OCI-LY7 (cell line): ENCODE results near the gene PDCD1LG2. TPM values are rescaled to one million over a fixed set of nuclear protein-coding genes. Genes with fewer than 3 reads are reported as not detected.

Experiments used
- BruUV-seq: library from RNA; stranded (reverse); fragments of 400-500 nt; replicated peaks from 2 replicates; lab custom pipeline; 2021; lab: Mats Ljungman, UMichigan
- CTCF ChIA-PET: fragments of 300-600 bp; sonication (Branson Sonifier 250); formaldehyde crosslinking; loops from one replicate; lab custom pipeline; 2022; ENCODE audit warnings: antibody characterized with exemption; ENCODE audit not compliant: unreplicated experiment; lab: Charles Lee
- POLR2A ChIA-PET: fragments of 300-600 bp; sonication (Branson Sonifier 250); formaldehyde crosslinking; loops from one replicate; lab custom pipeline; 2022; ENCODE audit warnings: antibody characterized with exemption; lab: Charles Lee
- DNase-seq: peaks from one replicate; pipeline ENCODE4 v3.0.0-alpha.2; 2015; ENCODE audit warnings: low spot score
- H2AFZ ChIP-seq: fragments of 200-600 bp; sonication (generic), shearing (Covaris generic); 2 replicates; pipeline ENCODE4 v1.6.1; 2014; ENCODE audit warnings: mild to moderate bottlenecking, antibody characterized with exemption, low read length, moderate library complexity
- H3K27ac ChIP-seq: fragments of 200-600 bp; sonication (generic); 2 replicates; pipeline ENCODE4 v1.5.1; 2014; ENCODE audit warnings: mixed run types, low read depth, mild to moderate bottlenecking, moderate library complexity, low read length, inconsistent platforms; ENCODE audit not compliant: poor library complexity, severe bottlenecking
- H3K36me3 ChIP-seq: fragments of 200-600 bp; sonication (generic); 2 replicates; pipeline ENCODE4 v1.6.1; 2014; ENCODE audit warnings: mild to moderate bottlenecking, antibody characterized with exemption, low read length, moderate library complexity, mixed read lengths; ENCODE audit not compliant: insufficient read depth
- H3K4me1 ChIP-seq: fragments of 200-600 bp; sonication (generic); 2 replicates; pipeline ENCODE4 v1.5.1; 2014; ENCODE audit warnings: mild to moderate bottlenecking, low read length; ENCODE audit not compliant: insufficient read depth, poor library complexity, severe bottlenecking
- H3K4me2 ChIP-seq: fragments of 200-600 bp; sonication (generic); 2 replicates; pipeline ENCODE4 v1.6.1; 2014; ENCODE audit warnings: mild to moderate bottlenecking, low read length
- H3K4me3 ChIP-seq: fragments of 200-600 bp; sonication (generic); 2 replicates; pipeline ENCODE4 v1.5.1; 2014; ENCODE audit warnings: mild to moderate bottlenecking, low read depth, low read length; ENCODE audit not compliant: poor library complexity, severe bottlenecking
- H3K79me2 ChIP-seq: fragments of 200-600 bp; sonication (generic); 2 replicates; pipeline ENCODE4 v1.6.1; 2016; ENCODE audit warnings: low read depth, mild to moderate bottlenecking, low read length, moderate library complexity, mixed read lengths; ENCODE audit not compliant: insufficient read depth
- H3K9me2 ChIP-seq: fragments of 200-600 bp; sonication (generic); 2 replicates; pipeline ENCODE4 v1.6.1; 2016; ENCODE audit warnings: mild to moderate bottlenecking, low read length, mixed read lengths; ENCODE audit not compliant: insufficient read depth
- H3K9me3 ChIP-seq: fragments of 200-600 bp; sonication (generic); 2 replicates; pipeline ENCODE4 v1.6.1; 2014; ENCODE audit warnings: mild to moderate bottlenecking, mixed run types, low read length, mixed read lengths
- H4K20me1 ChIP-seq: fragments of 200-600 bp; sonication (generic); 2 replicates; pipeline ENCODE4 v1.6.1; 2014; ENCODE audit warnings: mild to moderate bottlenecking, antibody characterized with exemption, low read length, moderate library complexity, mixed read lengths; ENCODE audit not compliant: insufficient read depth
- CTCF ChIP-seq: fragments of 200-600 bp; sonication (generic); conservative IDR thresholded peaks from 2 replicates; pipeline ENCODE4 v1.5.1; 2014; ENCODE audit warnings: mild to moderate bottlenecking, antibody characterized with exemption, low read length, moderate library complexity, mixed read lengths
- EZH2phosphoT487 ChIP-seq: fragments of 200-600 bp; sonication (generic); IDR thresholded peaks from 2 replicates; pipeline ENCODE4 v1.6.1; 2018; ENCODE audit warnings: low read depth, borderline replicate concordance, mild to moderate bottlenecking, mixed run types, antibody characterized with exemption, low read length, moderate library complexity, mixed read lengths
- intact Hi-C: fragments of 100-400 bp; cut with micrococcal nuclease; formaldehyde crosslinking; loops from one replicate; pipeline ENCODE4 v1.10.0; 2022; ENCODE audit not compliant: unreplicated experiment
- total RNA-seq, 2 experiments: library from RNA; depleted of rRNA in 1 of 2; stranded (reverse); fragments of >200 nt in 1 of 2; shearing (Covaris generic) in 1 of 2; gene quantifications; 2 replicates each; pipeline ENCODE4 v1.2.3, GENCODE V29; 2014 to 2022

Gene PDCD1LG2
- total RNA-seq, 2 experiments from 2014 or later = not detected

GRCh38 chr9:5549658-5550650, 39.6 kb downstream of the PDCD1LG2 start:
- H3K4me3 ChIP-seq = no peak overlapping the region
- H3K9me2 ChIP-seq = no peaks in the 10 kb centered on the region
- no peaks in the 10 kb centered on the region for H3K79me2 ChIP-seq
- H3K27ac ChIP-seq = no peak overlapping the region
- no TSS peak for BruUV-seq
- TF ChIP-seq EZH2phosphoT487 (no peak), CTCF (no peak)
- intact Hi-C loops = no loop called here
- CTCF ChIA-PET = interaction anchor here (0.7 kb wide), 1 partner anchor 9 kb away, joined by 3 read pairs; no protein-coding TSS in a partner anchor
- H3K36me3 ChIP-seq = no peaks in the 10 kb centered on the region
- no peaks in the 10 kb centered on the region for H4K20me1 ChIP-seq
- no peak for DNase-seq
- no peaks in the 10 kb centered on the region for H3K4me1 ChIP-seq
- no peak overlapping the region for H3K4me2 ChIP-seq
- no peak overlapping the region for H2AFZ ChIP-seq
- POLR2A ChIA-PET = interaction anchor here (1.6 to 3.3 kb wide), 2 partner anchors 10 to 19 kb away, joined by 4 to 12 read pairs; no protein-coding TSS in a partner anchor
- H3K9me3 ChIP-seq = no peaks in the 10 kb centered on the region

- DNase-seq = no peak
- H3K9me2 ChIP-seq = no peaks in the 10 kb centered on the region
- H3K4me2 ChIP-seq = no peak overlapping the region
- H3K27ac ChIP-seq = no peak overlapping the region
- no peaks in the 10 kb centered on the region for H3K79me2 ChIP-seq
- H3K9me3 ChIP-seq = no peaks in the 10 kb centered on the region
- no TSS peak for BruUV-seq
- intact Hi-C loops = no loop called here
- H2AFZ ChIP-seq = no peak overlapping the region
- CTCF ChIA-PET = no interaction called here
- H3K4me1 ChIP-seq = no peaks in the 10 kb centered on the region
- H3K36me3 ChIP-seq = no peaks in the 10 kb centered on the region
- POLR2A ChIA-PET = interaction anchor here (0.5 to 3.3 kb wide), 2 partner anchors 21 to 24 kb away, joined by 3 to 12 read pairs; no protein-coding TSS in a partner anchor
- no peaks in the 10 kb centered on the region for H4K20me1 ChIP-seq
- TF ChIP-seq CTCF = no peak
- no peak for TF ChIP-seq EZH2phosphoT487
- no peak overlapping the region for H3K4me3 ChIP-seq
These were observed 41.2 kb downstream of the PDCD1LG2 start for GRCh38 chr9:5551368-5552150.
